ENCODE data around the gene IL1RN. TPM values are rescaled to one million over a fixed set of nuclear protein-coding genes. Genes with fewer than 3 reads are reported as not detected.

Gene IL1RN
- total and polyA plus RNA-seq, 2 of the 13 experiments (the other 11 are each of a cell fraction or from before 2014, with no cell fraction given): 21.2 to 101 TPM

DNA sequence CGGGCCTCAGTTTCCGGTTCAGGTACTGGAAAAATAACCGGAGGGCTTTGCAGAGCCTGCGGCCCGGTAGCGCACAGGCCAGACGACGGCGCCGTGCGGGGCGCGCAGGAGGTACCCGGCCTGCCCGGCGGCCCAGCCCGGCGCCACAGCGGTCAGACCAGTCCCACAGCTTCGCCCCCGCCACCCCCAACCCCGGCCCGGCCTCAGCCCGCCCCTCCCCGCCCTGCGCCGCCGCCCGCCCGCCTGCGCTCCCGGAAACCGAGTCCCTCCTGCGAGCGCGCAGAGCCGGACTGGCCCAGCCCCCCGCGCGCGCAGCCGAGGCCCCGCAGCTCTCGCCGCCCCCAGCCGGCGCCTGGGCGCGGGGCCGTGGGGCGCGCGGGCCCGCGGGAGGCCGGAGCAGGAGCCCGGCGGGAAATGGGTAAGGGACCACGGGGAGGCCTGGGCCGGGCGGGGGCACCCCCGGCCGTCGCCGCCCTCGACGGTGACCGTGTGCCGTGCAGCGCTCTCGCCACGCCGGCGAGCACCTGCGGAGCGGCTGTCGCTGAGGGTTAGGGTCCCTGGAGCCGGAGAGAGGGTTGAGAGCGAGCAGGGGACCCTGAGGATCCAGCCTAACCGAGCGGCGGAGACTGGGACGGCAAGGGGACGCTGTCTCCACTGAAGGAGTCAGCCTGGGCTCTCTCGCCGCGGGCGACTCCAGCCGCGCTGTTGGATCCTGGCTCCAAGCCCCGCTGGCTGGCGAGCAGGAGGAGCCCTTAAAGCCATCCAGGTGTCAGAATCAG, 29.9 kb downstream of the IL1RN start (continued):
- TF ChIP-seq MBD4 (IDR thresholded peaks at IDR 0.05; ENCODE audit: borderline replicate concordance, low read length): no peak
- TF ChIP-seq, protein P1, sequence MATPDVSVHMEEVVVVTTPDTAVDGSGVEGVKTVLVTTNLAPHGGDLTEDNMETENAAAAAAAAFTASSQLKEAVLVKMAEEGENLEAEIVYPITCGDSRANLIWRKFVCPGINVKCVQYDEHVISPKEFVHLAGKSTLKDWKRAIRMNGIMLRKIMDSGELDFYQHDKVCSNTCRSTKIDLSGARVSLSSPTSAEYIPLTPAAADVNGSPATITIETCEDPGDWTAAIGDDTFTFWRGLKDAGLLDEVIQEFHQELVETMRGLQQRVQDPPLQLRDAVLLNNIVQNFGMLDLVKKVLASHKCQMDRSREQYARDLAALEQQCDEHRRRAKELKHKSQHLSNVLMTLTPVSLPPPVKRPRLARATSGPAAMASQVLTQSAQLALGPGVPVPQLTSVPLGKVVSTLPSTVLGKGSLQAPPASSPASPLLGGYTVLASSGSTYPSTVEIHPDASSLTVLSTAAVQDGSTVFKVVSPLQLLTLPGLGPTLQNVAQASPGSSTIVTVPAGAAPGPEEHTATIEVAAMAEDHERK (CRISPR knock-in tag; IDR thresholded peaks at IDR 0.05; ENCODE audit: low read depth): no peak
- no peak for TF ChIP-seq ZNF567 (CRISPR knock-in tag; IDR thresholded peaks at IDR 0.05; ENCODE audit: borderline replicate concordance)
- TF ChIP-seq GPN1 (CRISPR knock-in tag; IDR thresholded peaks at IDR 0.05; ENCODE audit: borderline replicate concordance): no peak
- TF ChIP-seq ZNF451 (CRISPR knock-in tag; IDR thresholded peaks at IDR 0.05): 0 out of 2 replicates have a peak, but pooled peaks have one; percentile 32
- TF ChIP-seq SP4 (CRISPR knock-in tag; IDR thresholded peaks at IDR 0.05): no peak; the same call in 1 of the 2 replicates
- TF ChIP-seq RBM22 (optimal IDR thresholded peaks at IDR 0.05; ENCODE audit: low read length): no peak
- TF ChIP-seq, protein P2, sequence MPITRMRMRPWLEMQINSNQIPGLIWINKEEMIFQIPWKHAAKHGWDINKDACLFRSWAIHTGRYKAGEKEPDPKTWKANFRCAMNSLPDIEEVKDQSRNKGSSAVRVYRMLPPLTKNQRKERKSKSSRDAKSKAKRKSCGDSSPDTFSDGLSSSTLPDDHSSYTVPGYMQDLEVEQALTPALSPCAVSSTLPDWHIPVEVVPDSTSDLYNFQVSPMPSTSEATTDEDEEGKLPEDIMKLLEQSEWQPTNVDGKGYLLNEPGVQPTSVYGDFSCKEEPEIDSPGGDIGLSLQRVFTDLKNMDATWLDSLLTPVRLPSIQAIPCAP (CRISPR knock-in tag; IDR thresholded peaks at IDR 0.05; ENCODE audit: low read depth): no peak
- TF ChIP-seq, protein P3, sequence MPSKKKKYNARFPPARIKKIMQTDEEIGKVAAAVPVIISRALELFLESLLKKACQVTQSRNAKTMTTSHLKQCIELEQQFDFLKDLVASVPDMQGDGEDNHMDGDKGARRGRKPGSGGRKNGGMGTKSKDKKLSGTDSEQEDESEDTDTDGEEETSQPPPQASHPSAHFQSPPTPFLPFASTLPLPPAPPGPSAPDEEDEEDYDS (CRISPR knock-in tag; IDR thresholded peaks at IDR 0.05): no peak
- TF ChIP-seq KLF16 (CRISPR knock-in tag; IDR thresholded peaks at IDR 0.05): no peak
- TF ChIP-seq SATB2 (CRISPR knock-in tag; IDR thresholded peaks at IDR 0.05): no peak
- TF ChIP-seq TCF7 (IDR thresholded peaks at IDR 0.05; ENCODE audit: low read depth): no peak
- TF ChIP-seq, protein P4, sequence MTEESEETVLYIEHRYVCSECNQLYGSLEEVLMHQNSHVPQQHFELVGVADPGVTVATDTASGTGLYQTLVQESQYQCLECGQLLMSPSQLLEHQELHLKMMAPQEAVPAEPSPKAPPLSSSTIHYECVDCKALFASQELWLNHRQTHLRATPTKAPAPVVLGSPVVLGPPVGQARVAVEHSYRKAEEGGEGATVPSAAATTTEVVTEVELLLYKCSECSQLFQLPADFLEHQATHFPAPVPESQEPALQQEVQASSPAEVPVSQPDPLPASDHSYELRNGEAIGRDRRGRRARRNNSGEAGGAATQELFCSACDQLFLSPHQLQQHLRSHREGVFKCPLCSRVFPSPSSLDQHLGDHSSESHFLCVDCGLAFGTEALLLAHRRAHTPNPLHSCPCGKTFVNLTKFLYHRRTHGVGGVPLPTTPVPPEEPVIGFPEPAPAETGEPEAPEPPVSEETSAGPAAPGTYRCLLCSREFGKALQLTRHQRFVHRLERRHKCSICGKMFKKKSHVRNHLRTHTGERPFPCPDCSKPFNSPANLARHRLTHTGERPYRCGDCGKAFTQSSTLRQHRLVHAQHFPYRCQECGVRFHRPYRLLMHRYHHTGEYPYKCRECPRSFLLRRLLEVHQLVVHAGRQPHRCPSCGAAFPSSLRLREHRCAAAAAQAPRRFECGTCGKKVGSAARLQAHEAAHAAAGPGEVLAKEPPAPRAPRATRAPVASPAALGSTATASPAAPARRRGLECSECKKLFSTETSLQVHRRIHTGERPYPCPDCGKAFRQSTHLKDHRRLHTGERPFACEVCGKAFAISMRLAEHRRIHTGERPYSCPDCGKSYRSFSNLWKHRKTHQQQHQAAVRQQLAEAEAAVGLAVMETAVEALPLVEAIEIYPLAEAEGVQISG (CRISPR knock-in tag; IDR thresholded peaks at IDR 0.05): 0 out of 2 replicates have a peak, but pooled peaks have one; percentile 30
- no peak for TF ChIP-seq ZNF44 (CRISPR knock-in tag; IDR thresholded peaks at IDR 0.05)
- TF ChIP-seq, protein P5, sequence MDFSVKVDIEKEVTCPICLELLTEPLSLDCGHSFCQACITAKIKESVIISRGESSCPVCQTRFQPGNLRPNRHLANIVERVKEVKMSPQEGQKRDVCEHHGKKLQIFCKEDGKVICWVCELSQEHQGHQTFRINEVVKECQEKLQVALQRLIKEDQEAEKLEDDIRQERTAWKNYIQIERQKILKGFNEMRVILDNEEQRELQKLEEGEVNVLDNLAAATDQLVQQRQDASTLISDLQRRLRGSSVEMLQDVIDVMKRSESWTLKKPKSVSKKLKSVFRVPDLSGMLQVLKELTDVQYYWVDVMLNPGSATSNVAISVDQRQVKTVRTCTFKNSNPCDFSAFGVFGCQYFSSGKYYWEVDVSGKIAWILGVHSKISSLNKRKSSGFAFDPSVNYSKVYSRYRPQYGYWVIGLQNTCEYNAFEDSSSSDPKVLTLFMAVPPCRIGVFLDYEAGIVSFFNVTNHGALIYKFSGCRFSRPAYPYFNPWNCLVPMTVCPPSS (IDR thresholded peaks at IDR 0.05): no peak
- TF ChIP-seq KLF13 (CRISPR knock-in tag; IDR thresholded peaks at IDR 0.05): no peak
- no peak for TF ChIP-seq SRSF4 (IDR thresholded peaks at IDR 0.05; ENCODE audit: low read depth, low read length, poor library complexity, severe bottlenecking)
- no peak for TF ChIP-seq TCF12 (IDR thresholded peaks at IDR 0.05)
- TF ChIP-seq TCF12 (CRISPR knock-in tag; IDR thresholded peaks at IDR 0.05): peak; percentile 17; the same call in 1 of the 2 replicates
- no peak for TF ChIP-seq GTF2F1 (IDR thresholded peaks at IDR 0.05; ENCODE audit: low read length)
- TF ChIP-seq SSRP1 (CRISPR knock-in tag; IDR thresholded peaks at IDR 0.05): no peak
- peak; percentile 38; the same call in 1 of the 2 replicates for TF ChIP-seq ZNF570 (CRISPR knock-in tag; IDR thresholded peaks at IDR 0.05; ENCODE audit: borderline replicate concordance)
- TF ChIP-seq CBX2 (IDR thresholded peaks at IDR 0.05; ENCODE audit: low read depth, low read length): no peak
- no peak for TF ChIP-seq CBX2 (CRISPR knock-in tag; IDR thresholded peaks at IDR 0.05; ENCODE audit: low read depth)
- TF ChIP-seq TCF7L2 (IDR thresholded peaks at IDR 0.05; ENCODE audit: low read depth, low read length): no peak
